IMR-90 (cell line): ENCODE results near the gene ZNF492. TPM values are rescaled to one million over a fixed set of nuclear protein-coding genes. Genes with fewer than 3 reads are reported as not detected.

Experiments used
- ATAC-seq: fragments of 200-7000 bp; cut with Tn5 transposase; 2 replicates; pipeline ENCODE4 v1.9.1; 2020; ENCODE audit warnings: low read depth, mild to moderate bottlenecking, moderate library complexity
- BruUV-seq: library from RNA; stranded (reverse); fragments of 400-500 nt; replicated peaks from 2 replicates; lab custom pipeline; 2021; lab: Mats Ljungman, UMichigan
- CTCF ChIA-PET: fragments of 300-600 bp; formaldehyde crosslinking; extraction: SDS; loops from one replicate; lab custom pipeline; 2021; ENCODE audit warnings: antibody characterized with exemption; lab: Yijun Ruan, JAX
- POLR2A ChIA-PET: fragments of 300-600 bp; sonication (Branson Sonifier 250); formaldehyde crosslinking; loops from one replicate; lab custom pipeline; 2022; ENCODE audit warnings: antibody characterized with exemption; ENCODE audit not compliant: unreplicated experiment; lab: Charles Lee
- DNase-seq: peaks from one replicate; pipeline ENCODE4 v3.0.0; 2013
- H2AFZ ChIP-seq: replicated peaks from 2 replicates; pipeline ENCODE3; 2013; ENCODE audit warnings: low read length, mild to moderate bottlenecking; ENCODE audit not compliant: poor library complexity
- H2AK5ac ChIP-seq: 2 replicates; pipeline ENCODE4 v1.6.1; 2013; ENCODE audit warnings: low read depth, low read length, inconsistent platforms
- H2AK9ac ChIP-seq: replicated peaks from 2 replicates; pipeline ENCODE3; 2013; ENCODE audit warnings: mild to moderate bottlenecking, low read depth, low read length, moderate library complexity; ENCODE audit not compliant: poor library complexity
- H2BK120ac ChIP-seq: 2 replicates; pipeline ENCODE4 v1.6.1; 2013; ENCODE audit warnings: low read depth, low read length, inconsistent platforms
- H2BK15ac ChIP-seq: 3 replicates; pipeline ENCODE4 v1.6.1; 2013; ENCODE audit warnings: low read depth, low read length, inconsistent platforms
- H2BK20ac ChIP-seq: 2 replicates; pipeline ENCODE4 v1.6.1; 2013; ENCODE audit warnings: low read depth, mild to moderate bottlenecking, inconsistent platforms, low read length, moderate library complexity
- H2BK5ac ChIP-seq: 2 replicates; pipeline ENCODE4 v1.6.1; 2013; ENCODE audit warnings: mild to moderate bottlenecking, low read depth, low read length, inconsistent platforms; ENCODE audit not compliant: poor library complexity, severe bottlenecking
- H3K14ac ChIP-seq: replicated peaks from 2 replicates; pipeline ENCODE4 v1.6.1; 2013; ENCODE audit warnings: low read depth, low read length, inconsistent platforms
- H3K18ac ChIP-seq: 2 replicates; pipeline ENCODE4 v1.6.1; 2013; ENCODE audit warnings: low read depth, low read length, control low read depth
- H3K23ac ChIP-seq: 2 replicates; pipeline ENCODE4 v1.6.1; 2013; ENCODE audit warnings: low read depth, low read length, inconsistent platforms
- H3K27ac ChIP-seq: 2 replicates; pipeline ENCODE4 v1.5.1; 2013; ENCODE audit warnings: mild to moderate bottlenecking, control low read depth, low read length; ENCODE audit not compliant: insufficient read depth
- H3K27me3 ChIP-seq: 2 replicates; pipeline ENCODE4 v1.6.1; 2013; ENCODE audit warnings: low read length; ENCODE audit not compliant: control insufficient read depth, insufficient read depth
- H3K36me3 ChIP-seq: 2 replicates; pipeline ENCODE4 v1.6.1; 2013; ENCODE audit warnings: low read length, mixed read lengths; ENCODE audit not compliant: control insufficient read depth, insufficient read depth
- H3K4ac ChIP-seq: 2 replicates; pipeline ENCODE4 v1.6.1; 2013; ENCODE audit warnings: low read depth, low read length, inconsistent platforms
- H3K4me1 ChIP-seq: 2 replicates; pipeline ENCODE4 v1.6.1; 2013; ENCODE audit warnings: low read length, mixed read lengths; ENCODE audit not compliant: control insufficient read depth, insufficient read depth
- H3K4me2 ChIP-seq: 2 replicates; pipeline ENCODE4 v1.6.1; 2013; ENCODE audit warnings: low read depth, mild to moderate bottlenecking, control low read depth, low read length, moderate library complexity
- H3K4me3 ChIP-seq: 2 replicates; pipeline ENCODE4 v1.5.1; 2013; ENCODE audit warnings: low read depth, mild to moderate bottlenecking, control low read depth, low read length, moderate library complexity; ENCODE audit not compliant: insufficient read depth
- H3K56ac ChIP-seq: 2 replicates; pipeline ENCODE4 v1.6.1; 2013; ENCODE audit warnings: low read length, inconsistent platforms; ENCODE audit not compliant: insufficient read depth; ENCODE audit errors: extremely low read depth
- H3K79me1 ChIP-seq, 2 experiments: 2 replicates each; pipeline ENCODE4 v1.6.1; 2013; ENCODE audit warnings: low read length in 2 of 2, inconsistent platforms in 1 of 2, low read depth in 1 of 2
- H3K9ac ChIP-seq: 2 replicates; pipeline ENCODE4 v1.6.1; 2013; ENCODE audit warnings: low read depth, low read length, control low read depth
- H3K9me1 ChIP-seq: 2 replicates; pipeline ENCODE4 v1.6.1; 2013; ENCODE audit warnings: low read length, inconsistent platforms; ENCODE audit not compliant: insufficient read depth
- H3K9me3 ChIP-seq: 2 replicates; pipeline ENCODE4 v1.6.1; 2013; ENCODE audit warnings: low read length; ENCODE audit not compliant: control insufficient read depth, insufficient read depth
- H4K20me1 ChIP-seq: 2 replicates; pipeline ENCODE4 v1.6.1; 2013; ENCODE audit warnings: low read length, inconsistent platforms; ENCODE audit not compliant: insufficient read depth
- H4K5ac ChIP-seq: 2 replicates; pipeline ENCODE4 v1.6.1; 2013; ENCODE audit warnings: mild to moderate bottlenecking, low read depth, low read length, control low read depth
- H4K8ac ChIP-seq, 2 experiments: 2 replicates each; pipeline ENCODE4 v1.6.1; 2013; ENCODE audit warnings: low read depth in 2 of 2, low read length in 2 of 2, control low read depth in 1 of 2, inconsistent platforms in 1 of 2
- H4K91ac ChIP-seq: 2 replicates; pipeline ENCODE4 v1.6.1; 2013; ENCODE audit warnings: low read depth, low read length, inconsistent platforms; ENCODE audit not compliant: insufficient read depth
- CEBPB ChIP-seq: IDR thresholded peaks from 2 replicates; pipeline ENCODE4 v1.6.1; 2012; ENCODE audit warnings: low read depth, low read length, improper control_type of control experiment
- CTCF ChIP-seq: conservative IDR thresholded peaks from 2 replicates; pipeline ENCODE4 v1.5.1; 2012; ENCODE audit warnings: mild to moderate bottlenecking, low read depth, low read length, improper control_type of control experiment
- MXI1 ChIP-seq: IDR thresholded peaks from 2 replicates; pipeline ENCODE4 v1.6.1; 2012; ENCODE audit warnings: low read depth, mild to moderate bottlenecking, low read length, moderate library complexity, borderline replicate concordance
- NFE2L2 ChIP-seq: fragments of 150-350 bp; IDR thresholded peaks from 2 replicates; pipeline ENCODE4 v1.6.1; 2016; ENCODE audit warnings: low read depth, mild to moderate bottlenecking, low read length
- WGBS, 2 experiments: methylation state at CpG; one replicate each; pipeline versions ENCODE4 v1.1.5 to v1.1.7; 2013; ENCODE audit warnings: missing lambda C conversion rate in 2 of 2; ENCODE audit not compliant: insufficient read length in 1 of 2; ENCODE audit errors: extremely low coverage in 2 of 2; 5-methylcytosine and 5-hydroxymethylcytosine counted together
- dilution Hi-C: fragments of 300-500 bp; cut with HindIII; formaldehyde crosslinking; loops from one replicate; pipeline ENCODE4 v1.14.3; 2018; ENCODE audit warnings: low sequenced_read_pairs; ENCODE audit not compliant: unreplicated experiment
- in situ Hi-C: fragments of 300-500 bp; cut with MboI; formaldehyde crosslinking; loops from 3 replicates; pipeline ENCODE4 v1.14.3; 2019; ENCODE audit warnings: low sequenced_read_pairs, inconsistent platforms, mixed read lengths
- intact Hi-C: fragments of 100-400 bp; cut with micrococcal nuclease; formaldehyde crosslinking; loops from 2 replicates; pipeline ENCODE4 v1.10.0; 2022
- polyA plus RNA-seq, 3 experiments: library from polyadenylated mRNA; depleted of rRNA; stranded (reverse); fragments of >200 nt; gene quantifications; 2 replicates each; pipeline ENCODE4 v1.2.3, GENCODE V29; 2012; ENCODE audit warnings: low replicate concordance in 1 of 3
- total RNA-seq: library from RNA; depleted of rRNA; stranded (reverse); fragments of >200 nt; gene quantifications from 2 replicates; pipeline ENCODE4 v1.2.3, GENCODE V29; 2012

The ZNF492 gene
- total and polyA plus RNA-seq, 2 of the 4 experiments (the other 2 are of a cell fraction), result 0.19 to 1.3 TPM

GRCh38 chr19:22625266-22626035 lies 8.7 kb upstream of the ZNF492 start:
- no peak overlapping the region for H3K18ac ChIP-seq
- in situ Hi-C loops, result no loop called here
- no peaks in the 10 kb centered on the region for H4K20me1 ChIP-seq
- no peak overlapping the region for H2BK5ac ChIP-seq
- H4K91ac ChIP-seq, result no peak overlapping the region
- CTCF ChIA-PET, result no interaction called here
- no peak overlapping the region for H3K56ac ChIP-seq
- ATAC-seq, result no peak
- DNase-seq, result no peak
- H3K9ac ChIP-seq, result no peak overlapping the region
- dilution Hi-C loops, result no loop called here
- H2AK9ac ChIP-seq, result no peak overlapping the region
- no peak overlapping the region for H2BK15ac ChIP-seq
- no peak overlapping the region for H2BK120ac ChIP-seq
- POLR2A ChIA-PET, result no interaction called here
- H3K4ac ChIP-seq, result no peak overlapping the region
- no peak overlapping the region for H3K4me2 ChIP-seq
- no peak overlapping the region for H3K14ac ChIP-seq
- H3K9me1 ChIP-seq, result no peaks in the 10 kb centered on the region
- no peak overlapping the region for H2AFZ ChIP-seq
- H3K9me3 ChIP-seq, result peaks cover 24% of the 10 kb centered on the region
- H3K27ac ChIP-seq, result no peak overlapping the region
- H3K27me3 ChIP-seq, result no peaks in the 10 kb centered on the region
- WGBS, 2 experiments, result no CpG with 5 or more reads among the region's 8 CpGs
- H3K36me3 ChIP-seq, result no peaks in the 10 kb centered on the region
- no TSS peak for BruUV-seq
- intact Hi-C loops, result no loop called here
- no peak overlapping the region for H4K8ac ChIP-seq
- H3K4me3 ChIP-seq, result no peak overlapping the region
- H2AK5ac ChIP-seq, result no peak overlapping the region
- H3K4me1 ChIP-seq, result no peaks in the 10 kb centered on the region
- H3K79me1 ChIP-seq, result no peaks in the 10 kb centered on the region
- no peak overlapping the region for H4K5ac ChIP-seq
- H2BK20ac ChIP-seq, result no peak overlapping the region
- H3K23ac ChIP-seq, result no peak overlapping the region
- TF ChIP-seq MXI1 (no peak), NFE2L2 (no peak), CTCF (no peak), CEBPB (no peak)
